LNCaP clone FGC (cell line): Measurements from ENCODE around the gene GUCA1A.
"Not testable (repeated sequence)": the region's sequence is repeated elsewhere in the genome, so short reads cannot be mapped to it uniquely, and the experiment has no call there.

Experiments
- DNase-seq: peaks from one replicate; pipeline ENCODE4 v3.0.0-alpha.2; 2011; ENCODE audit warnings: low read depth
- H3K4me3 ChIP-seq: 2 replicates; pipeline ENCODE4 v1.5.1; 2011; ENCODE audit warnings: mild to moderate bottlenecking, low read depth, low read length, control low read depth
- TF ChIP-seq, protein P1 (sequence below): IDR thresholded peaks from 2 replicates; pipeline ENCODE4 v1.5.1; 2012; ENCODE audit warnings: mild to moderate bottlenecking; ENCODE audit not compliant: control insufficient read depth, insufficient read depth; ENCODE audit errors: extremely low read depth

The GUCA1A gene

GRCh38 chr6:42163981-42164380 lies 9.2 kb upstream of the GUCA1A start:
- no peak for DNase-seq
- H3K4me3 ChIP-seq = no peak overlapping the region
- TF ChIP-seq, protein P1, sequence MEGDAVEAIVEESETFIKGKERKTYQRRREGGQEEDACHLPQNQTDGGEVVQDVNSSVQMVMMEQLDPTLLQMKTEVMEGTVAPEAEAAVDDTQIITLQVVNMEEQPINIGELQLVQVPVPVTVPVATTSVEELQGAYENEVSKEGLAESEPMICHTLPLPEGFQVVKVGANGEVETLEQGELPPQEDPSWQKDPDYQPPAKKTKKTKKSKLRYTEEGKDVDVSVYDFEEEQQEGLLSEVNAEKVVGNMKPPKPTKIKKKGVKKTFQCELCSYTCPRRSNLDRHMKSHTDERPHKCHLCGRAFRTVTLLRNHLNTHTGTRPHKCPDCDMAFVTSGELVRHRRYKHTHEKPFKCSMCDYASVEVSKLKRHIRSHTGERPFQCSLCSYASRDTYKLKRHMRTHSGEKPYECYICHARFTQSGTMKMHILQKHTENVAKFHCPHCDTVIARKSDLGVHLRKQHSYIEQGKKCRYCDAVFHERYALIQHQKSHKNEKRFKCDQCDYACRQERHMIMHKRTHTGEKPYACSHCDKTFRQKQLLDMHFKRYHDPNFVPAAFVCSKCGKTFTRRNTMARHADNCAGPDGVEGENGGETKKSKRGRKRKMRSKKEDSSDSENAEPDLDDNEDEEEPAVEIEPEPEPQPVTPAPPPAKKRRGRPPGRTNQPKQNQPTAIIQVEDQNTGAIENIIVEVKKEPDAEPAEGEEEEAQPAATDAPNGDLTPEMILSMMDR = no peak

- TF ChIP-seq, protein P1 = no peak
- DNase-seq = no peak
- H3K4me3 ChIP-seq = no peak overlapping the region
These were observed 8.1 kb upstream of the GUCA1A start for GRCh38 chr6:42165016-42165415.

DNA sequence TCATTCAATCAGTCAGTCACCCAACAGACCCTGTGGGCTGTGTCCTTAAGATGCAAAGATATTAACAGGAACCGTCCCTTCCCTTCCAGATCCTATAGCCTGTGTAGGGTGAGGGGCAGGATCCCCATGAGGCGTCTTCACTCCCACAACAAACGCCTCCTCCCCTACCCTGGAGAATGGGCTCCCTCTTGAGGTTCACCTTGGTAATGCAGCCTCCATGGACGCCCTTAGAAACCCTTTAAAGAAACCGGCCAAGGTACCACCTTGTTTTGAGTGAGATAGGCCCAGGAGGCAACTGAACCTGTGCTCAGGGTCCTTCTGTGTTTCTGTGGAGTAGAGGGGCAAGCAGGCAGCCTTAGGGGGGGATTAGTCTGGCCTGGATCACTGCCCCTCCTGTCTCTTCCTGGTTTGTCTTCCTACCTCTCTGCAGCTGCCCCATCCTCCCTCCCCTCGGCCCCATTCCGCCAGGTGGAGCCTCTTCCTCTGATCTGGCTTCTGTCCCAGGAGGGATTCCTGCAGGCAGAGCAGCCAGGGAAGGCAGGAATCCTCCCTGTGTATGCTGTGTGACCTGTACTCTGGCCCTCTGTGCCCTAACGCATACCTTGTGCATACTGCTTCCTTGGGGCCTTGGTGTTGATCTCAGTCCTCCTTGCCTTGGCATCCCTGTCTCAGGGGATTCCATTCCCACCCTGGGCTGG lies 6.6 kb upstream of the GUCA1A start:
- DNase-seq = peak; percentile 73
- TF ChIP-seq, protein P1 = peak; percentile 98
- H3K4me3 ChIP-seq = no peak overlapping the region

DNA sequence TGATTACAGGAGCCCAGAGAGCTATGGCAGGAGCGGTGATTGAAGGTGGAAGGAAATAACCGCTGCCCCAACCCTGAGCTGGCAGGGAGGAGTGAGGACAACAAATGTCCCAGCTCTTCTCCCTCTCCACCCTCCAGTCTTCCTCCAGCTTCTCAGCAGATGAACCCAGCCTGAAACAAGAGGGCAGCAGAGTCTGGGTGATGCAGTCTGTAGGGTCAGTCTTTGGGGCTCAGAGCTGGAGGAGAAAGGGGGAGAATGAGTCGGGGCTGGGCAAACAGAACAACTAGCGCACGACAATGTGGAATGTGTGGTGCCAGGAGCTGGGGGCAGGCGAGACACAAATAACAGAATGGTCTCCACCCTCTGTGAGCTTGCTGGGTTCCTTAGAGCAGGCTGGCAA lies 4.5 kb upstream of the GUCA1A start:
- no peak for DNase-seq
- TF ChIP-seq, protein P1 = no peak

DNA sequence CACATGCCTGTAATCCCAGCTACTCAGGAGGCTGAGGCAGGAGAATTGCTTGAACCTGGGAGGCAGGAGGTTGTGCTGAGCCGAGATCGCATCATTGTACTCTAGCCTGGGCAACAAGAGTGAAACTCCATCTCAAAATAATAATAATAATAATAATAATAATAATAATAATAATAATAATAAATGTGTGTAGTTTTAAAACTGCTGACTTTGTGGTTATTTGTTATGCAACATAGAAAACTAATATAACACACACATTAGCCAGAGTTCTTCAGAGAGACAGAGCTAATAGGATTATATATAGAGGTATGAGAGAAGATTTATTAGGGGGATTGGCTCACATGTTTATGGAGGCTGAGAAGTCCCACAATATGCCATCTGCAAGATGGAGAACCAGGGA lies 3.4 kb upstream of the GUCA1A start:
- DNase-seq, H3K4me3 ChIP-seq: not testable (repeated sequence)

More for the DNA sequence above, 4.5 kb upstream of the GUCA1A start:
- H3K4me3 ChIP-seq = no peak overlapping the region

- no peak overlapping the region for H3K4me3 ChIP-seq
- no peak for DNase-seq
- TF ChIP-seq, protein P1 = no peak
These were observed 1.2 kb upstream of the GUCA1A start for GRCh38 chr6:42171813-42172581.

GRCh38 chr6:42175860-42176259 lies 2.7 kb downstream of the GUCA1A start:
- TF ChIP-seq, protein P1 = 0 out of 2 replicates have a peak, but pooled peaks have one; percentile 12
- no peak for DNase-seq
- no peak overlapping the region for H3K4me3 ChIP-seq
